A673 (cell line): ENCODE results near the gene SCO1. TPM values are rescaled to one million over a fixed set of nuclear protein-coding genes. Genes with fewer than 3 reads are reported as not detected.

ENCODE experiments used
- BruUV-seq: library from RNA; stranded (reverse); fragments of 400-500 nt; replicated peaks from 2 replicates; lab custom pipeline; 2021; lab: Mats Ljungman, UMichigan
- CTCF ChIA-PET: fragments of 300-600 bp; sonication (Branson Sonifier 250); formaldehyde crosslinking; loops from one replicate; lab custom pipeline; 2022; ENCODE audit warnings: antibody characterized with exemption; lab: Charles Lee
- POLR2A ChIA-PET: fragments of 300-600 bp; sonication (Branson Sonifier 250); formaldehyde crosslinking; loops from one replicate; lab custom pipeline; 2022; ENCODE audit warnings: antibody characterized with exemption; ENCODE audit not compliant: low non-redundant PET; lab: Charles Lee
- DNase-seq: peaks from one replicate; pipeline ENCODE4 v3.0.0-alpha.2; 2015; ENCODE audit warnings: low spot score
- H3K27ac ChIP-seq: fragments of 200-600 bp; sonication (generic); 2 replicates; pipeline ENCODE4 v1.5.1; 2016; ENCODE audit warnings: mixed run types, low read depth, mild to moderate bottlenecking, mixed read lengths, antibody characterized with exemption, low read length; ENCODE audit not compliant: poor library complexity, severe bottlenecking
- H3K27me3 ChIP-seq: fragments of 200-600 bp; sonication (generic); replicated peaks from 2 replicates; pipeline ENCODE4 v1.6.1; 2017; ENCODE audit warnings: mixed run types, low read depth, mild to moderate bottlenecking, mixed read lengths, antibody characterized with exemption, low read length; ENCODE audit not compliant: insufficient read depth, poor library complexity
- H3K36me3 ChIP-seq: fragments of 200-600 bp; sonication (generic); 2 replicates; pipeline ENCODE4 v1.6.1; 2016; ENCODE audit warnings: mixed run types, mild to moderate bottlenecking, mixed read lengths, antibody characterized with exemption, low read length; ENCODE audit not compliant: insufficient read depth, poor library complexity, severe bottlenecking
- H3K4me1 ChIP-seq: fragments of 200-600 bp; sonication (generic); 2 replicates; pipeline ENCODE4 v1.6.1; 2017; ENCODE audit warnings: mixed run types, mild to moderate bottlenecking, mixed read lengths, antibody characterized with exemption, low read length; ENCODE audit not compliant: insufficient read depth, poor library complexity, severe bottlenecking
- H3K4me3 ChIP-seq: fragments of 200-600 bp; sonication (generic); 2 replicates; pipeline ENCODE4 v1.5.1; 2016; ENCODE audit warnings: low read depth, mixed run types, mild to moderate bottlenecking, mixed read lengths, low read length; ENCODE audit not compliant: poor library complexity, severe bottlenecking
- H3K9me3 ChIP-seq: fragments of 200-600 bp; sonication (generic); 2 replicates; pipeline ENCODE4 v1.6.1; 2016; ENCODE audit warnings: mixed run types, low read depth, mild to moderate bottlenecking, mixed read lengths, antibody characterized with exemption, low read length; ENCODE audit not compliant: poor library complexity, severe bottlenecking
- CTCF ChIP-seq: fragments of 300-800, 200-600 bp; sonication (generic); conservative IDR thresholded peaks from 2 replicates; pipeline ENCODE4 v1.5.1; 2017; ENCODE audit warnings: low read depth, mild to moderate bottlenecking, antibody characterized with exemption, low read length, moderate library complexity, mixed read lengths
- EZH2 ChIP-seq: fragments of 200-600 bp; sonication (generic); IDR thresholded peaks from 2 replicates; pipeline ENCODE4 v1.6.1; 2017; ENCODE audit warnings: borderline replicate concordance, low read depth, mild to moderate bottlenecking, mixed read lengths, antibody characterized with exemption, low read length; ENCODE audit not compliant: poor library complexity, severe bottlenecking
- intact Hi-C: fragments of 100-400 bp; cut with micrococcal nuclease; formaldehyde crosslinking; loops from one replicate; pipeline ENCODE4 v1.10.0; 2022; ENCODE audit not compliant: unreplicated experiment
- total RNA-seq: library from RNA; stranded (reverse); gene quantifications from 2 replicates; pipeline ENCODE4 v1.2.3, GENCODE V29; 2021

SCO1 gene
- total RNA-seq, 1 experiment from 2014 or later, result 42.2 TPM

DNA sequence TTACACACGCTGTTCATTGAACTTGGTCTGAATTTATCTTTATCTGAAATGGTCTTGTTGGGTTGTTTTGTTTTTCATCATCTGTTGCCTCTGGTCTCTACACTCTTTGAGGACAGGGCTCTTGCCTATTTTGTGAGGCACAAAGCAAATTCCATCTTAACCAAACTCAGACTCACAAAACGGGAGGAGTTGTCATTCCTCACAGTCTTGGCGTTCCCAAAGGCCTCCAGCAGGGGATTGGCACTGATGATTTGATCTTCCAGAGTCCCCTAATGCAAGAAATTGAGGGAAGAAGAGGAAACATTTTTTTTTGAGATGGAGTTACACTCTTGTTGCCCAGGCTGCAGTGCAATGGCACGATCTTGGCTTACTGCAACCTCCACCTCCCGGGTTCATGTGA, 49.0 kb downstream of the SCO1 start:
- no peak for TF ChIP-seq EZH2
- TF ChIP-seq CTCF, result no peak
- no peak overlapping the region for H3K27ac ChIP-seq
- no peak overlapping the region for H3K4me3 ChIP-seq
- H3K4me1 ChIP-seq, result no peaks in the 10 kb centered on the region
- no TSS peak for BruUV-seq
- no peak for DNase-seq
- intact Hi-C loops, result no loop called here
- POLR2A ChIA-PET, result no interaction called here
- H3K9me3 ChIP-seq, result no peaks in the 10 kb centered on the region
- CTCF ChIA-PET, result no interaction called here
- H3K36me3 ChIP-seq, result no peaks in the 10 kb centered on the region
- H3K27me3 ChIP-seq, result no peaks in the 10 kb centered on the region

DNA sequence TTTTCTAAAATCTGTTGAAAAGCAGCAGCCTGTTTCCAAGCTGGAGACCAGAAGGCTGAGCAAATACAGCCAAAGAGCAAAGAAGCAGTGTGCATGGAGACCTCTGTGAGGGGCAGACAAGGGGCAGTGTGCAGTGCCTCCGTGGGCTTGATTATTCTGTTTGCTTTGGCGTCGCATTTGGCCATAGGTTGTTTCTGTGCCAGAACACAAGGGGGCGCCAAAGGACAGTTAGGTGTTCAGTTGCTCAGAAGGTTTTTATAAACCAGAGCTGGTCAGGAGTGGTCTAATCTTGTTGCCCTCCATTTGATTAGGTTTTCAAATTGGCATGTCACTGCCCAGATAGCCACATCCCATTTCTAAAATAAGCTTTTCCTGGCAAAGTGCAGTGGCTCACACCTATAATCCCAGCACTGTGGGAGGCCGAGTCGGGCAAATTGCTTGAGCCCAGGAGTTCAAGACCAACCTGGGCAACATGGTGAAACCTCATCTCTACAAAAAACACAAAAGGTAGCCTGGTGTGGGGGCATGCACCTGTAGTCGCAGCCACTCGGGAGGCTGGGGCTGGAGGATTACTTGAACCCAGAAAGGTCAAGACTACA, 50.8 kb downstream of the SCO1 start:
- Histone ChIP-seq H3K27ac (no peak overlapping the region), H3K9me3 (no peaks in the 10 kb centered on the region), H3K27me3 (no peaks in the 10 kb centered on the region), H3K36me3 (no peaks in the 10 kb centered on the region), H3K4me3 (no peak overlapping the region), H3K4me1 (no peaks in the 10 kb centered on the region)
- intact Hi-C loops, result loop anchor here (2.0 kb wide), 1 partner anchor 198 kb away; no protein-coding TSS in a partner anchor
- CTCF ChIA-PET, result interaction anchor here (0.6 to 1.7 kb wide), 8 partner anchors 15 to 1340 kb away, joined by 3 to 8 read pairs (median 6); partner anchors contain the start of gene PIRT
- BruUV-seq, result no TSS peak
- TF ChIP-seq CTCF, result peak; percentile 82
- TF ChIP-seq EZH2, result no peak
- peak; percentile 67 for DNase-seq
- POLR2A ChIA-PET, result no interaction called here

DNA sequence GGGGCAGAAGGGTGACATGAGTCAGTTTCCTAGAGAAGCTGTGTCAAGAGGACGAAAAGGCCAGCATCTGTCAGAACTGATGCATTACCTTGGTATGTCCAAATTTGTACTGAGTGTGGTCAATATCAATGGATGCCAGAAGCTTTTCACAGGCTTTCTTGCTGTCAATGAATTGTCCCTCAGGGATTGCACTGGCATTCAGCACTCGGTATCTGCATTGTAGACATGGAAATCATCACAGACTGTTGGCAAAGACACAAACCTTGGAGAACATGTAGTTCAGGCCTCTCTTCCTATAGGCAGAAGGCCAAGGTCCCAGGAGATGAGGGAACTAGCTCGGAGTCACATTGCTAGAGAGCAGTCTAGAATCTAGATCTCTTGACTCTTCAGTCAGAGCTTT, 56.9 kb downstream of the SCO1 start:
- BruUV-seq, result no TSS peak
- H3K4me1 ChIP-seq, result no peaks in the 10 kb centered on the region

More for the DNA sequence above, 56.9 kb downstream of the SCO1 start:
- ChIA-PET POLR2A (no interaction called here), CTCF (no interaction called here)
- no peak for TF ChIP-seq CTCF
- intact Hi-C loops, result no loop called here
- no peak overlapping the region for H3K4me3 ChIP-seq
- no peaks in the 10 kb centered on the region for H3K27me3 ChIP-seq
- DNase-seq, result no peak
- no peaks in the 10 kb centered on the region for H3K36me3 ChIP-seq
- no peaks in the 10 kb centered on the region for H3K9me3 ChIP-seq
- no peak overlapping the region for H3K27ac ChIP-seq
